Cerebellar nuclear complex (tissue), 1 donor: Measurements from ENCODE around the gene LILRB3.
"Not testable (repeated sequence)": the region's sequence is repeated elsewhere in the genome, so short reads cannot be mapped to it uniquely, and the experiment has no call there.

Source experiments
- DNase-seq, 2 experiments: peaks; one replicate each; lab custom pipeline; 2025; lab: John Stamatoyannopoulos, UW

The LILRB3 gene

GRCh38 chr19:54242234-54242633 lies 19.4 kb upstream of the LILRB3 start:
- DNase-seq = not testable (repeated sequence)

- not testable (repeated sequence) for DNase-seq
Observed at GRCh38 chr19:54240372-54241336, 17.8 kb upstream of the LILRB3 start.

GRCh38 chr19:54239491-54240371 lies 16.9 kb upstream of the LILRB3 start:
- not testable (repeated sequence) for DNase-seq

GRCh38 chr19:54233941-54234340 lies 11.1 kb upstream of the LILRB3 start:
- DNase-seq = no peak

GRCh38 chr19:54231077-54231931 lies 8.5 kb upstream of the LILRB3 start:
- peak in 1 of 2 experiments; percentile 11 for DNase-seq

- DNase-seq = no peak
Observed at GRCh38 chr19:54230031-54230430, 7.2 kb upstream of the LILRB3 start.

- no peak for DNase-seq
Observed at GRCh38 chr19:54229146-54229545, 6.3 kb upstream of the LILRB3 start.

- not testable (repeated sequence) for DNase-seq
Observed at GRCh38 chr19:54224619-54225018, 1.8 kb upstream of the LILRB3 start.

GRCh38 chr19:54223937-54224281 lies 1.1 kb upstream of the LILRB3 start:
- not testable (repeated sequence) for DNase-seq

GRCh38 chr19:54223277-54223936 lies 600 bp upstream of the LILRB3 start:
- not testable (repeated sequence) for DNase-seq

GRCh38 chr19:54221947-54222346 lies 860 bp downstream of the LILRB3 start:
- not testable (repeated sequence) for DNase-seq

- not testable (repeated sequence) for DNase-seq
Observed at GRCh38 chr19:54219702-54220101, 3.1 kb downstream of the LILRB3 start.

- DNase-seq = no peak
Observed at GRCh38 chr19:54218960-54219661, 3.7 kb downstream of the LILRB3 start.

GRCh38 chr19:54218259-54218658 lies 4.5 kb downstream of the LILRB3 start:
- no peak for DNase-seq

- DNase-seq = not testable (repeated sequence)
Observed at GRCh38 chr19:54217517-54218247, 5.1 kb downstream of the LILRB3 start.

- DNase-seq = no peak
Observed at GRCh38 chr19:54216869-54217268, 5.9 kb downstream of the LILRB3 start.

- DNase-seq = not testable (repeated sequence)
Observed at GRCh38 chr19:54214734-54215133, 8.1 kb downstream of the LILRB3 start.

GRCh38 chr19:54214217-54214616 lies 8.6 kb downstream of the LILRB3 start:
- not testable (repeated sequence) for DNase-seq

- DNase-seq = no peak
Observed at GRCh38 chr19:54211235-54211634, 11.6 kb downstream of the LILRB3 start.
